HG03439 (cell line): ENCODE results near the gene CDH23.

Source experiments
- ATAC-seq: cut with Tn5 transposase; IDR thresholded peaks from one replicate; pipeline ENCODE4 v1.9.1; 2021; ENCODE audit warnings: mild to moderate bottlenecking, moderate library complexity; ENCODE audit not compliant: unreplicated experiment

Gene CDH23

DNA sequence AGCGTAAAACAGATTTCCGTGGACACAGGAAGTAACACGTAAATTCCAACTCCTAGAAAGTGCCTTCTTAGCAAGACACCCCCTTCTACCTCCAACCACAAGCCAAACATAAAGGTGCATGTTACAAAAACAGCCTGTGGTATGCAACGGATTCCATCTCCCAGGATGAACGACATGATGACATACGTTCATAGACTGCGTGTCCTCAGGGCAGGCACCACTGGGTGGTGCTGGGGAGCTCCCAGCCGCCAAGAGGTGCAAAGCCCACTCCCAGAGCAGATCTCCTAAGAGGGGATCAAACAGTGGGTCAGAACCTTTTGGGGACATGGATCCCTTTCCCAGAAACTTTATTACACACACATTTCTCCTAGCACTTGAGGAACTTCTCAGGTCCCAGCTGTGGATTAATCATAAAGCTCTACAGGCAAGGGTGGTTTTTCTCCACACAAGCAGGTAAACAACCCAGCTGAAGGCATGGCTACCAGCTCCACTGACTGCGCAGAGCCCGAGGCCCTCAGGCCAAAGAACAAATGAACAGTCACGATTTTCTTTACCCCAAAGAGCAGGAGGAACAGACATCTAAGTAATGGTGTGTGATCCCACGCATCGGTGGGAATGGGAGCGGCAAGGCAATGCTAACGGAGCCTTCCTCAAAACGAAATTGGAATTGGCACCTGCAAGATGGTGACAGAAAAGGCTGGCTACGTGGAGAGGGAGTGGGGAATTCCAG, 440.5 kb downstream of the CDH23 start:
- no peak for ATAC-seq

DNA sequence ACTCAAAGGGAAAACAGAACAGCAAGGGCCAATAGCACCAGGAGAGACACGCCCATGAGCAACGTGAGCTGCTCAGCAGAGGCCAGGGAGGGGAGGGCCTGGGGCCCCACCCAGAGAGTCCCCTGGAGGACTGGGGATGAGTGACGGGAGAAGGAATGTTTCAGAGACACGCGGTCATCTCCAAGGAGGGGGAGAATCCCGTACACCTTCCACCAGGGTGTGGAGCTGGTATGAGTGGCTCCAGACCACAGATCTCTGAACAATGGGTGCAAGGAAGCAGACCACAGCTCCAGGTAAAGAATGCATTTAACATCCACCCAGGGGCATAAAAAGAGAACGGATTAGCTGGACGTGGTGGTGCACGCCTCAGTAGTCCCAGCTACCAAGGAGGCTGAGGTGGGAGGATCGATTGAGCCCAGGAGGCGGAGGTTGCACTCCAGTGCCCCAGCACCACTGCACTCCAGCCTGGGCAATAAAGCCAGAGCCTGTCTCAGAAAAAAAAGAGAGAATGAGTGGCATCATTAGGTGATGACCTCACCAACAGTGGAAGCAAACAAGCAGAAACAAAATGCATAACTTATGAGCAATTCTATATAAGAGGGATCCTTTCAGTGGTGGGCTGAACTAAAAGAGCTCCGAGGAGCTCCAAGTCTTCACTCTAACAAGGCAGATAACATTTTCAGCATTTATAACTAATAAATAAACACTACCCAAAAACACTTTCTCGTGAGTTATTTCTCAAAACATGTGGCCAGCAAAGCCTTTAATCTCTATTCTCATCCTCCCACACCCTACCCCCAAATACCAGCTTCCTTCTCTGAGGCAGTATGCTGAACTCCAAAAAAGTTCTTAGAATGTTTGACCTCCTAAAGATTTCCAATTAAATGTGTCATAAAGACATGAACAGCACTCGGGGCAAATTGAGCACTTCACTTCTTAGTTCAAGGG, 441.8 kb downstream of the CDH23 start:
- no peak for ATAC-seq

DNA sequence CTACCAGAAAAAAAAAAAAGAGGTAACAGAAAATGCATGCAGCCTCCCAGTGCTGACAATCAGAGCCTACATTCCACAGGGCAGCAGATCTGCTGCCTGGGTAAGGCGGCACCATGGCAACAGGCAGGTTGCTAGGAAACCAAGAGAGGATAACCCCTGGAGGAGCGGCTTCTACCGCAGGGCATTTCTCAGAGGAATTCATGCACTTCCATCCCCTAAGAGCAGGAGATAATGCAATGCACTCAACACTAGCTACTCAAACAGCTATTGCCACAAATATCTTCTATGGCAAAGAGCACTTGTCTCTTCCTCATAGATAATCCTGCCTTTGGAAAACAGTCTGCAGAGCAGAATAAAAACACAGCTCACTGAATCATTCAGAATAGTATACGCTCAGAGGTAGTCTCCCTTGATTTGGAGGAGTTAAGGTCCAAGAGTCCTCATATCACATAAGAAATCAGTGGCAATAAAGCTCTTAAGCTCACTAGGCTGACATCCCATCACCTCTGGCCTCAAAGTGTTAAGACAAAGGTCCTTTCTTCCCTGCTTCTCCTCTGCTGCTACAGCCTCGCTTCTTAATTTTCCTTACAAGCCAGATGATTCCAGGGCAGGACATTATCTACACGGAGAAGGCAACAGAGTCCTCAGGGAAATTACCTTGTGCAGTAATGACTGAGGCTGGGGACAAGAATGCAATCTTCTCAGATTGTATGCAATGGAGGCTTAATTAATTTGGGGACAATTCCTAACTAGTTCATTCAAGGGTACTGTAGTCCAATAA, 443.6 kb downstream of the CDH23 start:
- no peak for ATAC-seq

DNA sequence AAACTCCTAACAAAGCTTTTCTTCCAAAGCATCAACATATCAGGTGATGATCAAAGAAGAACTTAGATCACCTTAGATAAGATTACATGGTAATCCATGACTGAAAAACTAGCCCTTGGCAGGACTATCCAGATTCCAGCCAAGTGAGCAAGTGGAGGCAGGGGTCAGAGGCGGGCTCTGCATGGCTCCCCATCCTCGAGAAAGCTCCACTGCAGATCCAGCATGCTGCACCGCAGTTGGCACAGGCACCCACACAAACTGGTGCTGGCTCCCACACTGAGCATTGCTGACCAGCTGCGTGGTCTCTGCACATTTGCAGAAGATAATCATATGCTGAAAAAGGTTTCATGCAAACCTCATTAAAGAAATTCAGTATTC, 444.2 kb downstream of the CDH23 start:
- no peak for ATAC-seq

DNA sequence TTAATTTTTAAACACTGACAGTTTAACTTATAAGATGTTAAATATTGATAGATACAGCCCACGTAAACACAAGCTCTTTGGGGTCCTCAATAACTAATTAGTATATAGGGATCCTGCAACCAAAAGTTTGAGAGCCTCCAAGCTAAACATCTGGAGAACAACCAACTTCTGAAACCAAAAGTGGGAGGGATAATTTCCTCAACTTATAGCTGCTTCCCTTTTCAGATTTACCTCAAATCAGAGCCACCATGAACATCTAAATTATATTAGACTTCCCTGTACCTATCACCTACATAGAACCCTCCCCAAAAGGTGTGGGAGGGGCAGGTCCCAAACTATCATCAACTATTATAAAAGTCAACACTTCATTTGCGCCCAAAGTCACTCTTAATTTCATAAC, 445.7 kb downstream of the CDH23 start:
- no peak for ATAC-seq

DNA sequence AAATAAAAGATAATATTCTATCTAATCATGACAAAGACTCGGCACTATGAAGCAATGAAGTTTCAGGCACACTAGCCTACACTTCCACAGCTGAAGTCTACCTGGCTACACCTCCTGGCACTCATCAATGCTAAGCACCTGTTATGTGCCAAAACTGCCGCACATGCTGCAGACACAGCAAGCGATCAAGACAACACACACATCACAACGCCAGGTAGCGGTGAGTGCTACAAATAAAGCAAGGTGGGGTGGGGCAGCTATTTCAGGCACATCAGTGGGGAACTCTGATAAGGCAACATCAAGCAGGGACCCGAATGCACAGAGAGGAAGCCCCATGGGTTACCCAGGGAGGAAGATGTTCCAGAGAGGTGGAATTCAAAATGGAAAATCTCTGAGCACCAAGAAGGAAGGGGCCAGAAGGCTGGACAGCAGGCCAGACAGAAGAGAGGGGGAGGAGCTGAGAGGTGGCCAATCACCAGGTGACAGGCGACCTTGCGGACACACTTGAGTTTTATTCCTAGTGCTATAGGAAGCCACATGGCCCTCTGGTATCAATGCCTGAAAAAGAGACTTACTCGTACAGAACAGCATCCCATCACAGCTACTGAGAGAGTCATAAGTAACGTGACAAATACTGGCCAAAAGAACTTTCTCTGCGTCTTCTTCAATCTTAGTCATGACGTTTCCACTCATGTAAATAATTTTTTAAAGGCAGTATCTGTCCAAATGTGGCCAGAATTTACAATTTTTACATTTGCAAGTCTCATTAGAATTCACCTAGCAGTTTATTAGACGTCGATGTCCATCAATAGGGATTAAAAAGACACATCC, 446.4 kb downstream of the CDH23 start:
- no peak for ATAC-seq

DNA sequence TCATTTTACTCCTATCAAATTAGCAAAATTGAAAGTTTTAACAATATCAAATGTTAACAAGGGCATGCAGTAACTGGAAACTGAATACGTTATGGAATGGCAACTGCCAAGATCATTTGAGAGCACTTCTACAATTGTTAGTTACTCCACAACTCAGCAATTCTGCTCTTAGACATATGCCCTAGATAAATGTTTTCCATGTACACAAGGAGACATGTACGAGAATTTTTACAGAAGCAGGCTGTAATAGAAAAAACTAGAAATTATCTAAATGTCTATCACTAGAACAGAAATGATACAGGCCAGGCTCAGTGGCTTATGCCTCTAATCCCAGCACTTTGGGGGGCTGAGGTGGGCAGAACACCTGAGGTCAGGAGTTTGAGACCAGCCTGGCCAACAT, 447.4 kb downstream of the CDH23 start:
- no peak for ATAC-seq

DNA sequence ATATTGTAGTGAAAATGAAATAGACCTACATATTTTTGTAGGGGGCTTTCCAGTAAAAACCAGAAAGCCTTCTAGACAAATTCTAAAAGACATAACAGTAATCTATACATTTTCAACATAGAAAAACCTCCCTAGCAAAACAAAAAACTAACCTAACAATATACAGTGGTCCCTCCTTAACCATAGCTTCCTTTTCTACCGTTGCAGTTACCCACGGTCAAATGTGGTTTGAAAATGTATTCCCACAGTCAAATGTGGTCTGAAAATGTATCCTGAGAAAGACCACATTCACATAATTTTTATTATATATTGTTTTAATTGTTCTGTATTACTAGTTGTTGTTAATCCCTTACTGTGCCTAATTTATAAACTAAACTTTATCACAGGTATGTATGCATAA, 448.0 kb downstream of the CDH23 start:
- no peak for ATAC-seq

DNA sequence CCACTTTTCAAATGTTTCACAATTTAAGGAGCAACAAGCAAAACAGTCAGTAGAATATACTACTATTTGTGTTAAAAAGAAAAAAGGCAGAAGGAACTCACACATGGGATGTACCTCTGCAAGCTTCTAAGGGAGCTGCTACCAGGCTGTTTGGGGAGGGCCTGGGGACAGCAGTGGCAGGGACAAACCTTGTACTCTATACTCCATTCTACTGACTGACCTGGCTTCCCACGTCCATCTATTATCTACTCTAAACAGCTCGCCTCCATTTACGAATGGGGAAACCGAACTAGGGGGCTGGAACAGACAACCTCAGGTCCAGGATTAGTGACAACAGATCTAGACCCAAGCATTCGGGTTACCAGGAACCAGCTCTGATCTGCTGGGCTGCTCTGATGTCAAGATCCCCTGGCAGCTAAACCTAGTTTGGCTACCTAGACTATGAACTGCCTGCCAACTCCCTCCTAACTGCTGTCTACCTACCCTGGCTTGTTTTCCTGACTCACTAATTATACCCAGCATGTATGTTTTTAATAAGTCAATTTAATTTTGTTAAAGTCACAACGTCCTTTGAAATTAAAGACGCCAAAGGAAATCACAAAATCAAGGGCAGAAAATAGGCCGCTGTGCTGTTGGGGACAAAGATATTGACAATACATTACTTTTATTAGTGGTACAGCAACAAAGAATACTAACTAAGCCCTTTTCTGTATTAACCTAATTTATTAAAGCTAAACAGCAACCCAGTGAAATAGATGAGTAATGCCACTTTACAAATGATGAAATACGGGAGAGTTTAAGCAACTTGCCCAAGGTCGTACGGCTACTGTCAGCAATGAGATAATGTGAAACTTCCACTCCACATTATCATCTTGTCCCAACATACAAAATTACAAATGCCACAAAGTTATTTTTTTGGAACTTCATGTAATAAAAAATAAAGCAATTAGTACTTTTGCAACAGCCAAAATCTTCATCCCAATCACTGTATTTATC, 449.0 kb downstream of the CDH23 start:
- ATAC-seq: no peak

DNA sequence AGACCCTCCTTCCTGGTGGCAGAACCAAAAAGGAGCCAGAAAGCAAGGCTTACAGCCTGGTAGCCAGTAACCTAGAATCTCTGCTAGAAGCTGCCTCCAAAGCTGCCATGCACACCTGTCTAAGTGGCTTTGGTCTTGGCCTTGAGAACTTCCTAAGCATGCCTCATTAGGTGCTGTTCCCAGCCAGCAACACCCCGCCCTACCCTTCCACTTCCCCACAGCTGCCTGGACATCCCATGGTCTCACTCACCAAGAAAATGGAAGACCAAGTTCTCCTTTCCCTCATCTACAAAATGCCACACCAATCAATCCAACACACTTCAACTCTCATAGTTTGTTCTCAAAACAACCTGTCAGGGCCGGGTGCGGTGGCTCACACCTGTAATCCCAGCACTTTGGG, 450.1 kb downstream of the CDH23 start:
- no peak for ATAC-seq

DNA sequence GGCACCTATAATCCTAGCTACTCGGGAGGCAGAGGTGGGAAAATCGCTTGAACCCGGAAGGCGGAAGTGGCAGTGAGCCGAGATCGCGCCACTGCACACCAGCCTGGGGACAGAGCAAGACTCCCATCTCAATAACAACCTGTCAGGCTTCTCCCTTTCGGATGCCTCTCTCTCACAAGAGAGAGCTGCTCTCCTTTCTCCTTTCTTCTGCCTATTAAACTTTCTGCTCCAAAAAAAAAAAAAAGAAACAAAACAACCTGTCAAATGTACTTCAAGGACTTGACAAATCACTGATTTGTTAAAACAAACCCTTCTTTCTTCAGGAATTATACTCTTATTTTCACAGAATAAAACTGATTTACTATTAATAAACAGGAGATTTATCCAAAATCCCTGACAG, 450.7 kb downstream of the CDH23 start:
- ATAC-seq: no peak

DNA sequence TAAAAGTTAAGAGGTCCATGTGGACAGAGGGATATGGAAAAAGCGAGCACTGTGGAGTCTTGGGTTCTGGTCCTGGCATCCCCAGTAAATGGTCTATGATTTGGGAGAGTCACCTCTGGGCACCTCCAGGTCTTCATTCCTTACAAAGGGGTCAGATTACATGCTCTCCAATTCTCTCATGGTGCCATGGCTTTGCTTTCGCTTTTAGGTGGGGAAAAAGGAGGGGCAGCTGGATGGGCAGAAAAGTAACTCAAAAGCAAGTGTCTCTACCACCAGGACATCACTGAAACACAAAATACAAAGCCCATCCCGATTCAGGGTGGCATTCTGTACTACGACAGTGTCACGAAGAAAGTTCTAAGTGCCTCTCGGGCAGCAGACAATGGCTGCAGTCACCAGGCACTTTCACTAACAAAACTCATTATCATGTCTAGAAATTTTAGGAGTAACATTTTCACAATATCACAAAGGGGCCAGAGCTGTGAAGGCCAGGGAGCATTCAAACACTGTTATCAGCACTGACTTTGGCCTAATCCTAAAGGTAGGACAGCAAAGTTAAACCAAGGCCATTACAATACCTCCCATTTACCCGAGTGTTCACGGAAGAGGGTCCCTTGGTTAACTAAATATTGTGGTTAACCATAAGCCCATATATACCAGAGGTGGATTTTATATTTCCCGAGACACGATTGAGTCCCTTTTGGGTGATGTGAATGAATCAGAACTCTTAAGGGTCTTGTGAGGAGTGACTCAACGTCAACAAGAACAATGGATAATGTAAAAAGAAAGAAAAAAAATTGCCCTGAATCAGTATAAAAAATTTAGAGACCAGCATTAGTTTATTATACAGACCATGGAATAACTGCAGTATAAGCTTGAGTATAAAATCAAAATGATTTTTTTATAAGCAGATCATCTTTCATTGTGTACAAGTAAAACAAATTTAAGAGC, 451.9 kb downstream of the CDH23 start:
- no peak for ATAC-seq

DNA sequence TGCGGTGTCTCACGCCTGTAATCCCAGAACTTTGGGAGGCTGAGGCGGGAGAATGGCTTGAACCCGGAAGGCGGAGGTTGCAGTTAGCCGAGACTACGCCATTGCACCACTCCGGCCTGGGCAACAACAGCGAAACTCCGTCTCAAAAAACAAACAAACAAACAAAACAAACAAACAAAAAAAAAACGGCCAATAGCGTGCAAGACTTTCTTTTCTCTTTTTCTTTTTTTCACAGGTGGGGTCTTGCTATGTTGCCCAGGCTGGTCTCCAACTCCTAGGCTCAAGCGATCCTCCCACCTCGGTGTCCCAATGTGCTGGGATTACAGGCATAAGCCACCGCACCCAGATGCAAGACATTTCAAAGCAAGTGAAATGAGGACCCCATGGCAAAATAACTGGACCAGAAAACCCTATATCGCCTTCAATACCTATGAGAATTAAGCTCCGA, 452.8 kb downstream of the CDH23 start:
- ATAC-seq: no peak

DNA sequence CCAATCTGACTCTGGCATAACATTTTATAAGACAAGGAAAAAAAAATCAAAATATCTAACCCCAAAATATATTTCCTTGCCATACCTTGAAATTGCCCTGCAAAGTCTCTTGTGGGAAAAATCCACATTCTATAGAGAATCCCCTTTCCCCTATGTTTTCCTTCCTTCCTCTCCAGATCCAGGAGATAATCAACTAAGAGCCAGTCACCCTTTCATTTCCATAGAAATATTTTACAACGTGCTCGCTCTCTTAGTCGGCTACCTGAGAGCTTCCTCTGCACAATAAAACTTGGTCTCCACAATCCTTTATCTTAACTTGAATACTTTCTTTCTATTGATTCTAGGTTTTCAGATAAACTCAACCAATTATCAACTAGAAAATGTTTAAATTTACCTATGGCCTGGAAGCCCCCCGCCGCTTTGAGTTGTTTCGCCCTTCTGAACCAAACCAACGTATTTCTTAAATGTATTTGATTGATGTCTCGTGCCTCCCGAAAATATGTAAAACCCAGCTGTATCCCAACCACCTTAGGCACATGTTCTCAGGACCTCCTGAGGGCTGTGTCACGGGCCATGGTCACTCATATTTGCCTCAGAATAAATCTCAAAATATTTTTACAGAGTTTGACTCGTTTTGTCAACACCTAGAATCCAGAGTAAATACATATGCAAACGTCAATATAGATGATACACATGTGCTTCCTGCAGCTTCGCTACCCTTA, 453.5 kb downstream of the CDH23 start:
- ATAC-seq: no peak

DNA sequence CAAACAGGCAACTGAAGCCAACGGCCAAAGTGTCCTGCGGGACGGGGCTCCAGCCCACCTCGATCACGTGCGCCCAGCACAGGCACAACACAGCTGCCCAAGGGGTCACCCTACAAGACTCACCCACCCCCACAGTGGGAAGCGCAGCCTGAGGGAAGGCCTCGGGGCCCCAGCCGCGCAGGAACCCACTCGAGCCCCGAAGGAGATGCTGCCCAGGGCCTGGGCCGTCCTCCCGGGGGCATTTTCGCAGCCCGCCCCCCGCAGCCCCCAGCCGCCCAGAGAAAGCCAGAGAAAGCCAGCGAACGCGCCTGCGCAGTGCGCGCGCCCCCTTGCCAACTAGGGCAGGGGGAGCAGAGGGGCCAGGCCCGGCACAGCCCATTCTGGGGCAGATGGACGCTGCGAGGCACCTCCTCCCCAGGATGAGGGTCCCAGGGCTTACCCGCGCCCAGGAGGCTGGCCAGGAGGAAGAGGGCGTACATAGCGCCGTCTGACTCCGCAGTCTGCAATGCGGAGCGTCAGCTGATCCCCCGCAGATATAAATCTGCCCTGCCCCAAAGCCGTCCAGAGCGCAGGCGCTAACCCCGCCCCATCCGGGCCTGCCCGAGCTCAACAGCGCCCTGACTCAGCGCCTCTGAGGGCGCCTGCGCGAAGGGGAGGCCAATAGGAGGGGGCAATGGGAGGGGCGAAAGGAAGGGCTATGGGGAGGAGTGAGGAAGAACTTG, 454.2 kb downstream of the CDH23 start, which contains the start of gene PSAP:
TSS of gene PSAP (minus strand) at position 509 of the 722 bp plus-strand sequence. CDS start at position 479, 30 bp downstream.
- peak; percentile 90 for ATAC-seq

DNA sequence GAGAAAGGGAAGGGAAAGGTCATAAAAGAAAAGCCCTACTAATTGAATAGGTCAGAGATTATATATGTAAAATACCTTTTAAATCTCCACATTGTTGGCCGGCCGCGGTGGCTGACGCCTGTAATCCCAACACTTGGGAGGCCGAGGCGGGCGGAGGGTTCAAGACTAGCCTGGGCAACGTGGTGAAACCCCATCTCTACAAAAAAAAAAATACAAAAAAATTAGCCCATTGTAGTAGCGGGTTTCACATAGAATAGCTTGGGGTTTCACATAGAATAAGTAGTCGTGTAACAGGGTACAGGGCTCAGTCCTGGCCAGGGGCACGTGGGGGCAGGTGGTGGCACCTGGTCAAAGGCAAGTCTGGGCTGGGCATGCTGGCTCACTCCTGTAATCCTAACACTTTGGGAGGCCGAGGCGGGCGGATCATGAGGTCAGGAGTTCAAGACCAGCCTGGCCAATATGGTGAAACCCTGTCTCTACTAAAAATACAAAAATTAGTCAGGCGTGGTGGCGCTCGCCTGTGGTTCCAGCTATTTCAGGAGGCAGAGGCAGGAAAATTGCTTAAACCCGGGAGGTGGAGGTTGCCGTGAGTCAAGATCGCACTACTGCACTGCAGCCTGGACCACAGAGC, 454.9 kb downstream of the CDH23 start:
- ATAC-seq: peak; percentile 15
